Measurements from ENCODE around the gene CADM1.

The CADM1 gene

DNA sequence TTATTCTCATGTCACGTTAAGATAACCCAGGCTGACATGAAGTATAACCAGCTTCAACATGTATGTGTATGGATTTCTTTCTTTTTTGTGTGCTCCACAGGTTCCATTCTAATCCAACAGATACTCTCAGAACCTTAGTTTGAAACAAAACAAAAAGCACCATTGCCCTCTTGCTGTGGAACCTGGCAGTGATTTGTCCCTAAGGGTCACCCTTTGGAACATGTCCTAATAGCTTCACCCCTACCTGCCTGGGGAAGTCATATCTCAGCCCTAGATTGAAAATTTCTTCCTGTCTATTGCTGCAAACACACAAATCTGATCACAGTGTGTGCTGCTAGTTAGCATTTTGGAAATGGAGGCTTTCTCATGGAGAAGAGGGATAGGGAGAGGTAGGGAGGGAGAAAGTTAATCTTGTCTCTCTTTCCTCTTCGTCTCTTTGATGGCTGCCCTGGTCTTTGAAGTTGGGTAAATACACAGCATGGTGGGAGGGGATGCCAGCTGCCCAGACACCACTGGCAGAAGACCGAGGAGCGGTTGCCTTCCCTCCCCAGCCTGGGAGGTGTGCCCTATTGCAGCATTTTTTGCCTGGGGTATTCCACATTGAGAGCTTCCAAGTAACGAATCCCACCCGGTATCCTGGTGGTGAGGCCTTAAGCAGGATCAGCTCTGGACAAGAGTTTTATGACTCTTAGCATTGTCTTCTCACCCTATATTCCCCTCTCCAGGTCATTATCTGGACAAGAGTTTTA, 11.6 kb upstream of the CADM1 start:
- no peak for DNase-seq

DNA sequence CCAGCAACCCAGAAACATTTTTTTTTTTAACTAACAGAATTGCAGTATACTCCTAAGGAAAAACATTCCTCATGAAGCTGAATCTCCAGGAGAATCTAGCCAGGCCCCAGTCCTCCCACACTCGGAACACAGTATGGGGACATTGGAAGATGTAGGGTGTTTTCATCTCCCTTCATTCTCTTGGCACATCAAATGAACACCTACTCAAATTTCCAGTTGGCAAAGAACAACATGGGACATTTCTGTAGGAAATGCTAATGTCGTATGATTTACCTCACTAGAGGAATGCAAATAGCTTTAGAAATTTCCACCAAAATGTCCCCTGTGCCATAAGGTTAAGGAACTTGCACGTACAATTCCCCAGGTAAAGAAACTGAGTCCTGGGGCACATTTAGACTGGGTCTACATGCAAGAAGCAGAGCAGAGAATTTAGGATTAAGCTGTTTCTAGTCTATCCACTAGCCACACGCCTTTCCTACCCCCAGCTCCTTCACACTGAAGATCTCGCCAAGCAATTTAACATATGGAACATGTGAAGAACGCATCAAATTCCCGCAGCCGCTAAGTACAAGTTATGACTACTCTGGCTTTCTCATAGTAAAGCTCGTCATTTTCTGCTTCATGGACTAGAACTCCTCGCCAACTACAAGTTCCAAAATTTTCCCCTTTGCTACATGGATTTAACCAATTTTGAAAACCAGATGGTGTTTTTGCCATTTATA, 2.9 kb upstream of the CADM1 start:
- no peak for DNase-seq

- DNase-seq = no peak
Observed at GRCh38 chr11:115505175-115505574, 960 bp upstream of the CADM1 start.

- no peak for DNase-seq
Observed at GRCh38 chr11:115503886-115504275, 334 bp downstream of the CADM1 start.

DNA sequence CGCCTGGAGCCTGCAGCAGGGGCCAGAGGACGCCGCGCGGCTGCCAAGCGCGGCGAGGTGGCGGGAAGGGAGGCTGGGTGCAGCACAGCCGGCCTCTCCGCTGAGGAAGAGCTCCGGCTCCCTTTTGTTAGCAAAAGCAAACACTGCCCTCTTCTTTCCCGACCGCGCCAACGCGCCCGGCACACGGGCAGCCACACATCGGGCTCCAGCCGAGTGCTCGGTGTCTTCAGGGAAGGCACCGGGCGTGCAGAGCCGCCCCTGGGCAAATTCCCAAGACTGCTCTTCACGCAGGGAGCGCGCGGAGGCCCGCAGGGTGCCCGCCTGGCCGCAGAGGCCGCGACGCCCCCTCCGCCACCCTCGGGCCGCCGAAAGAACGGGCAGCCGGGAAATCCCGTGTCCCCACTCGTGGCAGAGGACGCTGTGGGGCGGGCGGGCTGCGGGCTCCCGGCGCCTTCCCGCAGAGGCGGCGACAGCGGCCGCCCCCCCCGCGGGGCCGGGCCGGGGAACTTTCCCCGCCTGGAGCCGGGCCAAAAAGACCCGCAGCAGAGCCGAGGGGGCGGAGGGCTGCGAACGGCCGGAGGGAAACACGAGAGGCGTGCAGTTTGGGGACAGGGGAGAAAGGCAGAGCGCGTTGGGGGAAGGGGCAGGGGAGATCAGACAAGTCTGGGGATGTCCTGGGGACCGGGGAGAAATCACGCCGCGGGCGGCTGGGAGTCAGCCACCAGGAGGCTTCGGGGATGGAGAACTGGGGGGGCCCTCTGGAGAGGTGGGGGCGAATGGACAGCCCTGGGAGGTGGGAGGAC, 931 bp downstream of the CADM1 start:
- DNase-seq = peak; percentile 36

DNA sequence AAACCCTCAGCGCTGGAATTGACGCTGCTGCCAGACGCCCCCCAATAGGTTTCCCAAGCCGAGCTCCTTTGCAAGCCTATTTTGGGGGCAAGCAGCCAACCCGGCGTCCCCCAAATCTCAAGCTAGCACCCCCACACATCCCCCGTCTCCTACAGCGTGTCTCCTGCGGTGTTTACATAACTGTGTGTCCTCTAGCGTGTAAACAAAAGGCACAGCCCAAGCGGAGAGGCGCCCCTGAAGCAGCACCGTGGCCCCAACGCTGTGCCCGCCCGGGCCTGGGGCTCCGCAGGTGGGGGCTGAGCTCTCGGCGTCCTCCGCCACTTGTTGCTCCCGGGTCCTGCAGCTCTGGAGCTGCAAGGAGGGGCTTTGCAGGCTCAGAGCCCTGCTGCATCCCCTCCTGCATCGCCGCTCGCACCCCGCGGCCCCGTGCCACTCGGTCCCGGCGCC, 1.6 kb downstream of the CADM1 start:
- no peak for DNase-seq

- no peak for DNase-seq
Observed at GRCh38 chr11:115501893-115502589, 2.2 kb downstream of the CADM1 start.

DNA sequence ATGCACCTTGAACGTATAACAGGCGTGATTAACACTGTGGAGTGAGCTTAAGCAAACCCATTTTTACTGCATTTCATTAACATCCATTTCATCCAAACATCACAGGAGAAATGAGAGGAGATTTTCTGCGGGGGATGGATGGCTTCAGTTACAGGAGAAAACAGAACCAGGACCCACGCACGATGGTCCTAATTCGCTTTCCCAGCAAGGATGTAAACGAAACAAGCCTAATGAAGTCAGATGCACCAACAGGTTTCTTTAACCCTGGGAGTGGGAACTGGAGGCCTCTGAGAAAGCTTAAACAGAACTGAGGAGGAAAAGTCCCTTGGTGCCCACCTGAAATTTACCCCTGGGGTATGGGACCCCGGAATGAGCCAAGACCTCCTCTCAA, 2.7 kb downstream of the CADM1 start:
- no peak for DNase-seq

DNA sequence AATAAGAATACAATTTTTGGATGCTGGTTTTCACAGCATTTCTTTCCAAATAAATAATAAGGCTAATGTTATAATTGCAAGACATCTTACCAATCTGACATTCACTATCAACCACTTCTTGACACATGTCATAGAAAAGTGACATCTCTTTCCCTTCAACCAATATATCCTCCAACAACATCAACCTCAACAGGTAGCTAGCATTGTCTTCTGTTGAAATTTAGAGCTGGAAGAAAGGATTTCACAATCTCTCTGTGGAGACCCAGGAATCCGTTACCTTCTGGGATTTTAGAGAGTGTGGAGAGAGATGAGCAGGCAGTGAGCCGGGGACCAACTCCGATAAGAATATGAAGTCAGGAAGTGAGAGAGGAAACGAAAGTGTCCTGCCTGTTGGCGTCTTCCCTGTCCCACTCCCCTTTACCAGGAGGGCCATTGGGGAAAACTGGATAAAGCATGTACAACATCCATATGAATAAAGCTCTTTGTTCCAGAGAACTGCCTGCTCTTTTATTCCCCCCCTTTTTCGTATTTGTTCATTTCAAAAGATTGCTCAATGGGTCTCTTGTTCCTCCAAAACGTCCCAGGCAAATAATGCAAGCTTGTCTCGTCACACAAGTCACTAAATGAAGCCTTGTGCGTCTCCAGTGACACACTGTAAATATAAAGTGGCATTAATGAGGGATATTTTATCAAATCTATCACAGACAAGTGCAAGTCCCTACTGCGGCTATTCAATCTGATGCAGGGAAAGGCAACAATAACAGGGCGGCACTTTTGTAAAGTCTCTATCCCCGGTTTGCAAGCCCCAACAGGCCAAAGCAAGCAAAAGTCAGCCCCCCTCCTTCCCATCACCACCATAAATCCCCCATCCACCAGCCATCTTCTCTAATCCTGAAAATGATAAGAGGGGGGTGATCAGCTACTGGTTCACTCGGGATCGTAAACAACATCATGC, 3.4 kb downstream of the CADM1 start:
- DNase-seq = no peak

GRCh38 chr11:115499891-115500290, 4.3 kb downstream of the CADM1 start:
- no peak for DNase-seq

DNA sequence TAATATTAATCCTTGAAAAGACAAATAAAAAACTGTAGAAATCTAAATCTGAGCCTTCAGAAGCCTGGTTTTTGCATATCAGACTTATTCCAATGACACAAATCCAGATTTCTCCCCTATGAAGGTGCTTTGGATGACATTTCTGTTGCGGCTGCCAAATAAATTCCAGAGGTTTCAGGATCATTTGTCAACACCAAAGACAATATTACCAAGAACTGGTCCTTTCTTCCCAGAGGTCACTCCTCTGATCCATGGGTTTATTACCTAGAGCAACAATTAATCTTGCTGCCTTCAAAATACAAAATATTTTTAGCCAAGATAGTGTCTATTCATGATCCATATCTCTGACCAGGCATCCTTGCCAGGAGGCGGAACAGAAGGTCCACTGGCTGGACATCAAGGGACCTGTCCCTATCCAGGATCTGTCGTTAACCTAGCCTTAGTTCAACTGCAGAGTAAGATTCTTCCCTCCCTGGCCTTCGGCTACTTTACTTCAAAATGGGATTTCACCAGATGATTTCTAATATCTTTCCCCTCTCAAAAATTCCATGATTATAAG, 4.9 kb downstream of the CADM1 start:
- no peak for DNase-seq

DNA sequence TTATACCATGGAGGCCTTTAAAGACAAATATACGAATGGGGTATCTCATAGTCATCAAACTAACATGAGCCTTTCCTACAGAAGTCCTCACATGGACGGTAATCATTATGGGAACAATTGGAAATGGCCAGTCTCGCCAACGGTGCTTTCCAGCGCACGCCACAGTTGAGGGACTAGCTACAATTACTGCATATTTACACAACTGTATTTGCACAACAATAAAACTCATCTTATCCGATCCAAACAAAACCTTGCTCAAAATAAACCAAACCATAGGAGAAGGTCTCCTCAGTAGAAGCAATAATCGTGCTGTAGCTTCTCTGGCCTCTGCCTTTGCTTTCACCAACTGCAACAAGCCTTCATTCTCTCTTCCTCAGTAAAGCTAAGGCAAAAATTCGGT, 5.9 kb downstream of the CADM1 start:
- DNase-seq = no peak

GRCh38 chr11:115497303-115497702, 6.9 kb downstream of the CADM1 start:
- DNase-seq = no peak

DNA sequence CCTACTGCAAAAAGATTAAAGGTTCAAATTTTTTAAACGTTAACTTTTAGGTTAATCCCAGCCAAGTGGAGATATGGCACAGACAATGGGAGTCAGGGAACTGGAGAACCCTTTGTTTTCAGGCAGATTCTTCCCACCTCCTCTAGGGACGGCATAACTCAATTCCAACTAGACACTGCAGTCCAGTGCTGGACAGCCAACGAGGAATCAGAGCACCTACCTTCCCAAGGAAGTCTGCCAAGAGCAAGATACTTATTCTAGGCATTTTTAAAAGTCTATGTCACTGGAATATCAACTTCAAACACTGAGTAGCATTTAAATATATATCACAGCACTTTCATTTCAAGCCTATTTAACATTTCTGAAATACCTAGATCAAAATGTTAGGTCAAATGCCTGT, 7.3 kb downstream of the CADM1 start:
- DNase-seq = no peak

- no peak for DNase-seq
Observed at GRCh38 chr11:115493905-115494304, 10.3 kb downstream of the CADM1 start.

DNA sequence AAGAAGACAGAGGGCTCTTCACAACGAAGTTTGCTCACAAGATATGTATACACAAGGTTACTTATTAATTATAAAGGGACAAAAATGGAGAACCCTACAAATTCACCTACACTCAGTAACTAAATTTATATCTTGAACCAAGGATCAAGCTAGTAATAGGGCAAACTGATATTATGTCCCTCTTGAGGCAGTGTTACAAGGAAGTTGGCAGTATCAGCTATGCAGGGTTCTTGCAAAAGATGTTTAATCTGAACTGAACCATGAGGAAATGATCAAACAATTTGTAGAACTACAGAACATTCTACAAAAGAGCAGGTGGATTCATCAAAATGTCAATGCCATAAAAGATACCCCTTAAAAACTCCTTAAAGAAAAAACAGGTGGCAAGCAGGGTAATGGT, 10.7 kb downstream of the CADM1 start:
- DNase-seq = no peak

- DNase-seq = no peak
Observed at GRCh38 chr11:115489466-115489865, 14.7 kb downstream of the CADM1 start.

DNA sequence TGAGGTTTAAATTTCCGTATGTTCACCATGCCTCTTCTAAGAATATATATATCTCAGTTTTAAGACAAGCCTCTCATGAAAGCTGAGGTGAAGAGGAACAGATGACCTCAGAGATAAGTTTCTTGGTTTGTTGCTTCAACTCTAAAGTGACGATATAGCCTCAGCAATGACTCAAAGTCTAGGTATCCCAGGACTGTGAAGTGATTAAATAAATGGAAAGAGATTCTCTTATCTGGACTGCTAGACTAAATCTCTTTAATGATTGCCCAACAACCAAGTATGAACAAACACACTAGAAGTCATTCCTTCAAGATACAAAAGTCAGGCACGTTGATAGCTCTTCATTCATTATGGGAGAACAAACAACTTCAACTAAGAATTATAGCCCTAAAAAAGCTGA, 15.3 kb downstream of the CADM1 start:
- DNase-seq = no peak

GRCh38 chr11:115481528-115481927, 22.7 kb downstream of the CADM1 start:
- no peak for DNase-seq

DNA sequence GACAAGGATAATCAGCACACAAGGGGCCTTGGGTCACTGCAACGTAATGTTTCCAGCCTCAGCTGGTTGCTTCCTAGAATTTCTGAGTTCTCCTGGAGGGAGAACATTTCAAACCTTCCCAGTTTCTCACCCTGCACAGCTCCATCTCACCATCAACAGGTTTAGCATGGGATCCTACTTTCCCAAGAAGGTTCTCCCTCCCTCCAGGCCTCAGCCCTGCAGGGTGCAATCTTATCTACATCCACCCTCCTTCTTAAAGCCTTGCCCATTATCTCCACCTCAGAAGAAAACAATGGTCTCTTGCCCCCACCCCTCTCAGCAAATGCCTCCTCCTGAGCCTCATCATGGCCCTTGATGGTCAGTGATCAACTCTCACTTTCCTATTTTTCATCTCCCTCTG, 23.6 kb downstream of the CADM1 start:
- no peak for DNase-seq

- DNase-seq = no peak
Observed at GRCh38 chr11:115477410-115477809, 26.8 kb downstream of the CADM1 start.

Data from NCI-H2171 (cell line).